ENCODE measurements around the gene NUBP2.

Gene NUBP2

GRCh38 chr16:1785846-1786170 is 3.0 kb downstream of the NUBP2 start:
- TF ChIP-seq POLR2AphosphoS5 (IDR thresholded peaks at IDR 0.05; ENCODE audit: low read depth, low read length) (no peak), TAF1 (IDR thresholded peaks at IDR 0.05; ENCODE audit: borderline replicate concordance, insufficient read depth, low read length) (no peak), SIN3A (IDR thresholded peaks at IDR 0.05; ENCODE audit: borderline replicate concordance, insufficient read depth, low read length) (no peak), FOXP2 (optimal IDR thresholded peaks at IDR 0.05; ENCODE audit: borderline replicate concordance, extremely low read depth, extremely low read length, insufficient read depth) (no peak), REST (IDR thresholded peaks at IDR 0.05; ENCODE audit: insufficient read depth in 1 of 2, low read depth in 2 of 2, low read length in 2 of 2) (no peak)

- TF ChIP-seq REST (IDR thresholded peaks at IDR 0.05; ENCODE audit: insufficient read depth in 1 of 2, low read depth in 2 of 2, low read length in 2 of 2) (no peak), POLR2AphosphoS5 (IDR thresholded peaks at IDR 0.05; ENCODE audit: low read depth, low read length) (no peak), FOXP2 (optimal IDR thresholded peaks at IDR 0.05; ENCODE audit: borderline replicate concordance, extremely low read depth, extremely low read length, insufficient read depth) (no peak), TAF1 (IDR thresholded peaks at IDR 0.05; ENCODE audit: borderline replicate concordance, insufficient read depth, low read length) (no peak), SIN3A (IDR thresholded peaks at IDR 0.05; ENCODE audit: borderline replicate concordance, insufficient read depth, low read length) (no peak)
These were observed 3.7 kb downstream of the NUBP2 start for GRCh38 chr16:1786242-1787055.

- TF ChIP-seq TAF1 (IDR thresholded peaks at IDR 0.05; ENCODE audit: borderline replicate concordance, insufficient read depth, low read length) (no peak), FOXP2 (optimal IDR thresholded peaks at IDR 0.05; ENCODE audit: borderline replicate concordance, extremely low read depth, extremely low read length, insufficient read depth) (no peak), SIN3A (IDR thresholded peaks at IDR 0.05; ENCODE audit: borderline replicate concordance, insufficient read depth, low read length) (no peak), REST (IDR thresholded peaks at IDR 0.05; ENCODE audit: insufficient read depth in 1 of 2, low read depth in 2 of 2, low read length in 2 of 2) (no peak), POLR2AphosphoS5 (IDR thresholded peaks at IDR 0.05; ENCODE audit: low read depth, low read length) (no peak)
These were observed 4.2 kb downstream of the NUBP2 start for GRCh38 chr16:1787056-1787321.

- TF ChIP-seq TAF1 (IDR thresholded peaks at IDR 0.05; ENCODE audit: borderline replicate concordance, insufficient read depth, low read length) (no peak), POLR2AphosphoS5 (IDR thresholded peaks at IDR 0.05; ENCODE audit: low read depth, low read length) (no peak), REST (IDR thresholded peaks at IDR 0.05; ENCODE audit: insufficient read depth in 1 of 2, low read depth in 2 of 2, low read length in 2 of 2) (no peak), FOXP2 (optimal IDR thresholded peaks at IDR 0.05; ENCODE audit: borderline replicate concordance, extremely low read depth, extremely low read length, insufficient read depth) (no peak), SIN3A (IDR thresholded peaks at IDR 0.05; ENCODE audit: borderline replicate concordance, insufficient read depth, low read length) (no peak)
These were observed 4.7 kb downstream of the NUBP2 start for GRCh38 chr16:1787322-1788094.

Measured in PFSK-1 (cell line).